ENCODE data around the gene TAF9. TPM values are rescaled to one million over a fixed set of nuclear protein-coding genes. Genes with fewer than 3 reads are reported as not detected.

TAF9 gene
- total and polyA plus RNA-seq, 2 experiments from 2014 or later: 65.1 to 146 TPM

DNA sequence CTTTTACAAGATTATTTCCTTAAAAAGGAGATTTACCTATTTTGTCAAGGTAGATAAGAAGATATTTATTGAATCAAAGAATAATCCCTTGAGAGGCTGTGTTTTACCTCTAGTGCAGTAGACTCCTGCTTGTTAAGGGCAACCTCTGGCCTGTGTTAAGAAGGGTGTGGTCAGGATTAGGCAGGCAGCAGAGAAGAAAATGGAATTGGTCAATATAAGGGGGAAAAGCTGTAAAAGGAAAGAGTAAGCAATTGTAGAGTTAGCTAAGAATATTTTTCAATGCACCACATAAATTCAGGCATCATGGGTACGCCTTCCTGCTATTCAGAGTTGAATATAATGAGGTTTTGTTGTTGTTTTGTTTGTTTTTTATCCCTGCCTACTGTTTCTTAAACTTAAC is 43.0 kb downstream of the TAF9 start:
- Mint-ChIP-seq H3K27me3 (ENCODE audit: insufficient read depth, low read depth, poor library complexity) (no peaks in the 10 kb centered on the region), H3K4me1 (no peaks in the 10 kb centered on the region), H3K4me3 (no peak overlapping the region), H3K27ac (no peak overlapping the region; the same call in 1 of the 2 replicates), H3K36me3 (ENCODE audit: low read depth) (no peaks in the 10 kb centered on the region), H3K9me3 (no peaks in the 10 kb centered on the region; the same call in 2 of the 3 replicates)
- Histone ChIP-seq H2AFZ (no peak overlapping the region), H3K79me2 (replicated peaks; ENCODE audit: insufficient read depth) (no peaks in the 10 kb centered on the region), H3K9me2 (ENCODE audit: insufficient read depth) (no peaks in the 10 kb centered on the region), H4K20me1 (replicated peaks; ENCODE audit: insufficient read depth) (no peaks in the 10 kb centered on the region), H3K4me1 (ENCODE audit: insufficient read depth) (no peaks in the 10 kb centered on the region), H3K4me2 (no peak overlapping the region), H3K27ac (ENCODE audit: low read depth) (no peak overlapping the region), H3K36me3 (ENCODE audit: insufficient read depth) (no peaks in the 10 kb centered on the region), H3K27me3 (ENCODE audit: insufficient read depth) (no peaks in the 10 kb centered on the region), H3F3A (replicated peaks; ENCODE audit: low read depth) (no peaks in the 10 kb centered on the region), H3K4me3 (no peak overlapping the region)
- ATAC-seq: no peak
- no peak for DNase-seq (ENCODE audit: low spot score)
- TF ChIP-seq EZH2 (IDR thresholded peaks at IDR 0.05; ENCODE audit: low read depth, unreplicated experiment): no peak
- TF ChIP-seq, protein P1, sequence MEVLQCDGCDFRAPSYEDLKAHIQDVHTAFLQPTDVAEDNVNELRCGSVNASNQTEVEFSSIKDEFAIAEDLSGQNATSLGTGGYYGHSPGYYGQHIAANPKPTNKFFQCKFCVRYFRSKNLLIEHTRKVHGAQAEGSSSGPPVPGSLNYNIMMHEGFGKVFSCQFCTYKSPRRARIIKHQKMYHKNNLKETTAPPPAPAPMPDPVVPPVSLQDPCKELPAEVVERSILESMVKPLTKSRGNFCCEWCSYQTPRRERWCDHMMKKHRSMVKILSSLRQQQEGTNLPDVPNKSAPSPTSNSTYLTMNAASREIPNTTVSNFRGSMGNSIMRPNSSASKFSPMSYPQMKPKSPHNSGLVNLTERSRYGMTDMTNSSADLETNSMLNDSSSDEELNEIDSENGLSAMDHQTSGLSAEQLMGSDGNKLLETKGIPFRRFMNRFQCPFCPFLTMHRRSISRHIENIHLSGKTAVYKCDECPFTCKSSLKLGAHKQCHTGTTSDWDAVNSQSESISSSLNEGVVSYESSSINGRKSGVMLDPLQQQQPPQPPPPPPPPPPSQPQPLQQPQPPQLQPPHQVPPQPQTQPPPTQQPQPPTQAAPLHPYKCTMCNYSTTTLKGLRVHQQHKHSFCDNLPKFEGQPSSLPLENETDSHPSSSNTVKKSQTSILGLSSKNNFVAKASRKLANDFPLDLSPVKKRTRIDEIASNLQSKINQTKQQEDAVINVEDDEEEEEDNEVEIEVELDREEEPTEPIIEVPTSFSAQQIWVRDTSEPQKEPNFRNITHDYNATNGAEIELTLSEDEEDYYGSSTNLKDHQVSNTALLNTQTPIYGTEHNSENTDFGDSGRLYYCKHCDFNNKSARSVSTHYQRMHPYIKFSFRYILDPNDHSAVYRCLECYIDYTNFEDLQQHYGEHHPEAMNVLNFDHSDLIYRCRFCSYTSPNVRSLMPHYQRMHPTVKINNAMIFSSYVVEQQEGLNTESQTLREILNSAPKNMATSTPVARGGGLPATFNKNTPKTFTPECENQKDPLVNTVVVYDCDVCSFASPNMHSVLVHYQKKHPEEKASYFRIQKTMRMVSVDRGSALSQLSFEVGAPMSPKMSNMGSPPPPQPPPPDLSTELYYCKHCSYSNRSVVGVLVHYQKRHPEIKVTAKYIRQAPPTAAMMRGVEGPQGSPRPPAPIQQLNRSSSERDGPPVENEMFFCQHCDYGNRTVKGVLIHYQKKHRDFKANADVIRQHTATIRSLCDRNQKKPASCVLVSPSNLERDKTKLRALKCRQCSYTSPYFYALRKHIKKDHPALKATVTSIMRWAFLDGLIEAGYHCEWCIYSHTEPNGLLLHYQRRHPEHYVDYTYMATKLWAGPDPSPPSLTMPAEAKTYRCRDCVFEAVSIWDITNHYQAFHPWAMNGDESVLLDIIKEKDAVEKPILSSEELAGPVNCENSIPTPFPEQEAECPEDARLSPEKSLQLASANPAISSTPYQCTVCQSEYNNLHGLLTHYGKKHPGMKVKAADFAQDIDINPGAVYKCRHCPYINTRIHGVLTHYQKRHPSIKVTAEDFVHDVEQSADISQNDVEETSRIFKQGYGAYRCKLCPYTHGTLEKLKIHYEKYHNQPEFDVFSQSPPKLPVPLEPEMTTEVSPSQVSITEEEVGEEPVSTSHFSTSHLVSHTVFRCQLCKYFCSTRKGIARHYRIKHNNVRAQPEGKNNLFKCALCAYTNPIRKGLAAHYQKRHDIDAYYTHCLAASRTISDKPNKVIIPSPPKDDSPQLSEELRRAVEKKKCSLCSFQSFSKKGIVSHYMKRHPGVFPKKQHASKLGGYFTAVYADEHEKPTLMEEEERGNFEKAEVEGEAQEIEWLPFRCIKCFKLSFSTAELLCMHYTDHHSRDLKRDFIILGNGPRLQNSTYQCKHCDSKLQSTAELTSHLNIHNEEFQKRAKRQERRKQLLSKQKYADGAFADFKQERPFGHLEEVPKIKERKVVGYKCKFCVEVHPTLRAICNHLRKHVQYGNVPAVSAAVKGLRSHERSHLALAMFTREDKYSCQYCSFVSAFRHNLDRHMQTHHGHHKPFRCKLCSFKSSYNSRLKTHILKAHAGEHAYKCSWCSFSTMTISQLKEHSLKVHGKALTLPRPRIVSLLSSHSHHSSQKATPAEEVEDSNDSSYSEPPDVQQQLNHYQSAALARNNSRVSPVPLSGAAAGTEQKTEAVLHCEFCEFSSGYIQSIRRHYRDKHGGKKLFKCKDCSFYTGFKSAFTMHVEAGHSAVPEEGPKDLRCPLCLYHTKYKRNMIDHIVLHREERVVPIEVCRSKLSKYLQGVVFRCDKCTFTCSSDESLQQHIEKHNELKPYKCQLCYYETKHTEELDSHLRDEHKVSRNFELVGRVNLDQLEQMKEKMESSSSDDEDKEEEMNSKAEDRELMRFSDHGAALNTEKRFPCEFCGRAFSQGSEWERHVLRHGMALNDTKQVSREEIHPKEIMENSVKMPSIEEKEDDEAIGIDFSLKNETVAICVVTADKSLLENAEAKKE (CRISPR knock-in tag; IDR thresholded peaks at IDR 0.05): no peak
- TF ChIP-seq, protein P2, sequence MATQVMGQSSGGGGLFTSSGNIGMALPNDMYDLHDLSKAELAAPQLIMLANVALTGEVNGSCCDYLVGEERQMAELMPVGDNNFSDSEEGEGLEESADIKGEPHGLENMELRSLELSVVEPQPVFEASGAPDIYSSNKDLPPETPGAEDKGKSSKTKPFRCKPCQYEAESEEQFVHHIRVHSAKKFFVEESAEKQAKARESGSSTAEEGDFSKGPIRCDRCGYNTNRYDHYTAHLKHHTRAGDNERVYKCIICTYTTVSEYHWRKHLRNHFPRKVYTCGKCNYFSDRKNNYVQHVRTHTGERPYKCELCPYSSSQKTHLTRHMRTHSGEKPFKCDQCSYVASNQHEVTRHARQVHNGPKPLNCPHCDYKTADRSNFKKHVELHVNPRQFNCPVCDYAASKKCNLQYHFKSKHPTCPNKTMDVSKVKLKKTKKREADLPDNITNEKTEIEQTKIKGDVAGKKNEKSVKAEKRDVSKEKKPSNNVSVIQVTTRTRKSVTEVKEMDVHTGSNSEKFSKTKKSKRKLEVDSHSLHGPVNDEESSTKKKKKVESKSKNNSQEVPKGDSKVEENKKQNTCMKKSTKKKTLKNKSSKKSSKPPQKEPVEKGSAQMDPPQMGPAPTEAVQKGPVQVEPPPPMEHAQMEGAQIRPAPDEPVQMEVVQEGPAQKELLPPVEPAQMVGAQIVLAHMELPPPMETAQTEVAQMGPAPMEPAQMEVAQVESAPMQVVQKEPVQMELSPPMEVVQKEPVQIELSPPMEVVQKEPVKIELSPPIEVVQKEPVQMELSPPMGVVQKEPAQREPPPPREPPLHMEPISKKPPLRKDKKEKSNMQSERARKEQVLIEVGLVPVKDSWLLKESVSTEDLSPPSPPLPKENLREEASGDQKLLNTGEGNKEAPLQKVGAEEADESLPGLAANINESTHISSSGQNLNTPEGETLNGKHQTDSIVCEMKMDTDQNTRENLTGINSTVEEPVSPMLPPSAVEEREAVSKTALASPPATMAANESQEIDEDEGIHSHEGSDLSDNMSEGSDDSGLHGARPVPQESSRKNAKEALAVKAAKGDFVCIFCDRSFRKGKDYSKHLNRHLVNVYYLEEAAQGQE (IDR thresholded peaks at IDR 0.05; ENCODE audit: unreplicated experiment): no peak
- TF ChIP-seq STAT1 (IDR thresholded peaks at IDR 0.05; ENCODE audit: unreplicated experiment): no peak
- TF ChIP-seq, protein P3, sequence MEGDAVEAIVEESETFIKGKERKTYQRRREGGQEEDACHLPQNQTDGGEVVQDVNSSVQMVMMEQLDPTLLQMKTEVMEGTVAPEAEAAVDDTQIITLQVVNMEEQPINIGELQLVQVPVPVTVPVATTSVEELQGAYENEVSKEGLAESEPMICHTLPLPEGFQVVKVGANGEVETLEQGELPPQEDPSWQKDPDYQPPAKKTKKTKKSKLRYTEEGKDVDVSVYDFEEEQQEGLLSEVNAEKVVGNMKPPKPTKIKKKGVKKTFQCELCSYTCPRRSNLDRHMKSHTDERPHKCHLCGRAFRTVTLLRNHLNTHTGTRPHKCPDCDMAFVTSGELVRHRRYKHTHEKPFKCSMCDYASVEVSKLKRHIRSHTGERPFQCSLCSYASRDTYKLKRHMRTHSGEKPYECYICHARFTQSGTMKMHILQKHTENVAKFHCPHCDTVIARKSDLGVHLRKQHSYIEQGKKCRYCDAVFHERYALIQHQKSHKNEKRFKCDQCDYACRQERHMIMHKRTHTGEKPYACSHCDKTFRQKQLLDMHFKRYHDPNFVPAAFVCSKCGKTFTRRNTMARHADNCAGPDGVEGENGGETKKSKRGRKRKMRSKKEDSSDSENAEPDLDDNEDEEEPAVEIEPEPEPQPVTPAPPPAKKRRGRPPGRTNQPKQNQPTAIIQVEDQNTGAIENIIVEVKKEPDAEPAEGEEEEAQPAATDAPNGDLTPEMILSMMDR (conservative IDR thresholded peaks at IDR 0.05; ENCODE audit: low read depth in 2 of 2): no peak
- TF ChIP-seq ZNF114 (CRISPR knock-in tag; IDR thresholded peaks at IDR 0.05): no peak
- TF ChIP-seq NANOG (IDR thresholded peaks at IDR 0.05; ENCODE audit: borderline replicate concordance): no peak
- no peak for TF ChIP-seq ZNF331 (CRISPR knock-in tag; IDR thresholded peaks at IDR 0.05; ENCODE audit: low read depth)
- TF ChIP-seq EZH2phosphoT487 (IDR thresholded peaks at IDR 0.05; ENCODE audit: unreplicated experiment): no peak

All from GM23338 (cell line).